ENCODE measurements around the gene QRICH1.

Gene QRICH1

DNA sequence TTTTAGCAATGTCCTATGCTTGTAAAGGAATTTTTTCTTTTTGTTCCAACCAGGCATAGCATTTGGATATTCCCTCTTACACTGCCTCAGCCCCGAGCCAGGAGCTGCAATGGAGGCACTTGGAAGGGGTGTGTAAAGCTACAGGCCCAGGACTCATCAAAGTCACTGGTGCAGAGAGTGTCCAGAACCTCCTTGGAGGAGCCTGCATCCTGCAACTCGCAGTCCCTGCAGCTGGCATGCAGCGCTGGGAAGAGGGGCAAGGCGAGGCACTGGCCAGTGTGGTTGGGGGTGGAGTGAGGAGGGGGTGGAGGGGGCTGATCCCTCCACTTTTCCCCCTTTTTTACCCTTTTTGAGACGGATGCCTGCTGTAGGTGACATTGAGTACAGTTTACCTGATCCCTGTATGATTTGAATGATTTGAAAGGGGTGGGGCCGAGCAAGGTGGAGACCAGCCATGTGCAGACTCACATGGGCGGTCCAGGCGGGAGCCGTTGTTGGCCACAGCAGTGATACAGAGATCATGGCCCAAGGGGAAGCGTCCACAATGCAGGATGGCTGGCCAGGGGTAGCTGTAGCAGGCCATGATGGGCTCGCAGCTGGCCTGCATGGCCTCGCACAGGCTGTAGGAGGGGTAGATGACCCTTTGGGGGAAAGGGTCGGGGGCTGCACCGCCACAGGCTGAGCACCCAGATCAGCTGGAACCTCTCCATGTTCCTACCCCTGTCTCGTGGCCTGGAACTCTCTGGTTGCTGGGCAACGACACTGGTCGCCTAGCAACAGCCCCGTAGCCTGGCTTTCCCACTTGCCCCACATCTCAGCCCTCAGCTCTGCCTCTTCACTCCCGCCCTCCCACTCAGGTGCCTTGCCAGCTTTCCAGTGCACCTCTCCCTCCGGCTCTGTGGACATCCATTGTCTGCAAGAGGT is 95.9 kb downstream of the QRICH1 start:
- no peak for DNase-seq (ENCODE audit: low read depth in 2 of 2)

- DNase-seq (ENCODE audit: low read depth in 2 of 2), result no peak
Measured at GRCh38 chr3:48997102-48997635, 96.7 kb downstream of the QRICH1 start.

- DNase-seq (ENCODE audit: low read depth in 2 of 2), result no peak
Measured at GRCh38 chr3:48996640-48997039, 97.2 kb downstream of the QRICH1 start.

DNA sequence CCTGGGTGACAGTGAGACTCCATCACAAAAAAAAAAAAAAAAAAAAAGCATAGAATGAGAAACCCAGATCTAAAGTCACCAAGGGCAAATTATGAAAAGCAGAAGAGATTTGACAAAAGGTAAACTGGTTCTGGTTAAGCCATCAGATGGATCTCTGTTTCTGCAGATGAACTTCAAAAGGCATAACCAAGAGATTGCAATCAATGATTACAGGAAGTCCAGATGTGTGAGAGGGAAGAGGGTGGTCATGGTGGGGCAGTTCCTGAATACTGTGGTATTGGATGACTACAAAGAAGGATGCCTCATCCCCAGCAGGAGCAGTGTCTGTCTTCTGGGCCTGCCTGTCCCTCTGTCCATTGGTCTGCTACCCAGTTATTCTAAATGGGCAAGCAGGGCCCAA is 100.0 kb downstream of the QRICH1 start:
- no peak for DNase-seq (ENCODE audit: low read depth in 2 of 2)

DNA sequence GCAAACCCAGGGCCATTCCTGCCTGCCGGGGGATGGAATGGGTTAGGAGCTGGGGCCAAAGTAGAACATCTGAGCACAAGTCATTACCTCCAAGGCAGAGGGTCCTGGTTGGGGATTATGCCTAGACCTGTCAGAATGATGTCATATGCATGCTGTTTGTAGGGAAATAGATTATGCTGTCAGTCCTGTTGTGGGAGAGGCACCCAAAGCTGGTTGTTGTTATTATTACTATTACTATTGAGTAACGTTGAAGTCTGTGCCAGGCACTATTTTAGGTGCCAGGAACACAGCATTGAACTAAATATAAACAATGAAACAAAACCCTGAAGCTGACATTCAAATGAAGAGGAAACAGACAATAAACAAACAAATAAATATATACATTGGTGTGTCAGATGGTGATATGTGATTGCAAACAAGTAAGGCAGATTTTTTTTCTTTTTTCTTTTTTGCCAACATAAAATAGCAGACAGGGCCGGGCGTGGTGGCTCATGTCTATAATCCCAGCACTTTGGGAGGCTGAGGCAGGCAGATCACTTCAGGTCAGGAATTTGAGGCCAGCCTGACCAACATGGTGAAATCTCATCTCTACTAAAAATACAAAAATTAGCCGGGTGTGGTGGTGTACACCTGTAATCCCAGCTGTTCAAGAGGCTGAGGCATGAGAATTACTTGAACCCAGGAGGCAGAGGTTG is 101.9 kb downstream of the QRICH1 start:
- DNase-seq (ENCODE audit: low read depth in 2 of 2), result no peak

- DNase-seq (ENCODE audit: low read depth in 2 of 2), result no peak
Measured at GRCh38 chr3:48990636-48991469, 103.0 kb downstream of the QRICH1 start.

DNA sequence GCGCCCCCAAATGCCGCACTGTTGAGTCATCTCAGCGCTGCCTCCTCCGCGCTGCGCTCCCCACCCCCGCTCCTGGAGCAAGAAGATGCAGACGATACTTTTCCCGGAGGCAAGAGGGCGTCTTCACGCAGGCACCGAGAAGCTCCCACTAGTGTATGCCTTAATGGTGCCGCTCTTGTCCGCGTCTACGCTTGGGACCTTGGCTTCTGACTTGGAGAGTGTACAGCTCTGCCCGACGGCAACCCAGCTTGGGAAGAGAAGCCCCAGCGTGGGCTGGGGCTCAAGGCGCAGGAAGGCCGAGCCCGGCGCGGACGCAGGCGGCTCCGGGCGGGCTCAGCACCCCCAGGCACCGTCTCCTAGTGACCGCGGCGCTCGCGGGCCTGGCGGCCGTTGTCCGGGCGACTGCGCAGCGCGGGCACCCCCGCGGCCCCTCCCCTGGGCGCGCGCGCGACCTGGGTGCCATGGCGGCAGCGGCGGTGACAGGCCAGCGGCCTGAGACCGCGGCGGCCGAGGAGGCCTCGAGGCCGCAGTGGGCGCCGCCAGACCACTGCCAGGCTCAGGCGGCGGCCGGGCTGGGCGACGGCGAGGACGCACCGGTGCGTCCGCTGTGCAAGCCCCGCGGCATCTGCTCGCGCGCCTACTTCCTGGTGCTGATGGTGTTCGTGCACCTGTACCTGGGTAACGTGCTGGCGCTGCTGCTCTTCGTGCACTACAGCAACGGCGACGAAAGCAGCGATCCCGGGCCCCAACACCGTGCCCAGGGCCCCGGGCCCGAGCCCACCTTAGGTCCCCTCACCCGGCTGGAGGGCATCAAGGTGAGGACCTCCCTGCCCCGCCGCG is 103.9 kb downstream of the QRICH1 start, which contains the start of gene P4HTM:
Gene P4HTM, plus strand, starts transcription at position 446 of the 840 bp plus-strand sequence. Its CDS starts 16 bp downstream, at position 462.
- DNase-seq (ENCODE audit: low read depth in 2 of 2), result peak; percentile 68 to 79

DNA sequence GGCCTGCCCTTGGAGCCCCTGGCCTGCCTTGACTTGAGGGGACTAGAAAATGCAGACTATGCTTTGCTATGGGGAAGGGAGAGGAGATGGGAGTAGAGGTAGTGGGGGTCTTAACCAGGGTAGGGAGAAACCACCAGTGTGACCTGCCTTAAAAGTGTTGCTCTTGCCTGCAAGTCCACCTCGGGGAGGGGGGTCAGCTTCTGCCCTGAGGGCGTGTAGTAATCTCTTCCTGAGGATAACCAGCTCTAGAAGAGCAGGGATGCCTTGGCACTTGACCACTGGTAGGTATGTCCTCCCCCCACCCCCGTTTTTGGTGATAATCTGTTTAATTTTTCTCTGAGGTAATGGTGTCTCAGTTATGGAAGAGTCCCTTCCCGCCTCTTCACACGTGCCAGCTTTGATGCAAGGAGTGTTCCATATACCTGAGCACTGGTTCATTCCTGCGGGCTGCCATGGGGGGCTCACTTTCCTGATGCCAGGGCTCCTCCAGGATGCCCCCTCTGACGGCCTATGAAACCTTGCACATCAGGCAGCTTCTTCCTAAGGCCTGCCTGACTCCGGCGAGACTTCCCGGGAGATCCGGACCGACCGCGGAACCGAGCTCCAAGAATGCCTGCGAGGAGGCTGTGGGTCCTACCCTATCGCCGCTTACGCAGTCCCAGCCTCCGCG is 104.6 kb downstream of the QRICH1 start:
- DNase-seq (ENCODE audit: low read depth in 2 of 2), result no peak

DNA sequence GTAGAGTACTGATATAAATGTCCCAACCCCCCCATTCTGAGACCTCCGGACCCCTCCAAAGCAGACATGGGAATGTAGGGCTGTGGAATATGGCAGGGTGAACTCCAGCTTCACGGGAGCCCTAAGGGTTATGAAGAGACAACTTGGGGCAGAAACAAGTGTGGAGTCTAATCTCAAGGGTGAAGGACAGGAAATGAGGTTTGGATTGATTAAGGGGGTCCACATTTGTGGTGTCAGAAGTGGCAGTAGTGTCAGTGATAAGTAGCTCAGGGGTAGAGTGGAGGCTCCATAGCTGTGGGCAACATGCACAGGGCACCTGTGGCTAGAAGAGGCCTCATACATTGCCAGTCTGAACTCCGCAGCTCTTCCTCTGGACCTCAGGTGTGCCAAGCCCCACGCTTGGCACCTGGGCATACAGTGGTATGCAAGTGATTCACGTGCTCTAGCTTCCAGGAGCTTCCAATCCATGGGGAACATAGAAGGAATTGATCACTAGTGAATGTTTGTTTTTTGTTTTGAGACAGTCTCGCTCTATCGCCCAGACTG is 108.0 kb downstream of the QRICH1 start:
- no peak for DNase-seq (ENCODE audit: low read depth in 2 of 2)

DNA sequence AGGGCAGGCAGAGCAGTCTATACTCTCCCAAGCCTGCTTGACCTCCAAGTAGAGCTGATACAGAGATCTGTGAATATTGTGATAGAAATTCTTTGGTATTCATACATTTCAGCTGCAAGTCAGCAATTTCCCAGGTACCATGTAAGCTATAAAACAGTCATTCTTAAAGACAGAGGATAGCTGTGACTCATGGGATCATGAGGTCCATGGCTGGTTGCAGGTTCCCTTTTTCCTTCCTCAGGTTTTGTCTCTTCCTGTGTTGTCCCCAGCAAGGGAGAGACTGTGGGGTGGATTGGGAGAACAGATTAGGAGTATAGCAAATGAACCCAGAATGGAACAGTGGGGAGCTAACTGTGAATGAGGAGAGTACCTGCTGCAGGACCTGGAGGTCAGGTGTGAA is 109.2 kb downstream of the QRICH1 start:
- DNase-seq (ENCODE audit: low read depth in 2 of 2), result no peak

GRCh38 chr3:48983096-48983495 is 110.8 kb downstream of the QRICH1 start:
- no peak for DNase-seq (ENCODE audit: low read depth in 2 of 2)

DNA sequence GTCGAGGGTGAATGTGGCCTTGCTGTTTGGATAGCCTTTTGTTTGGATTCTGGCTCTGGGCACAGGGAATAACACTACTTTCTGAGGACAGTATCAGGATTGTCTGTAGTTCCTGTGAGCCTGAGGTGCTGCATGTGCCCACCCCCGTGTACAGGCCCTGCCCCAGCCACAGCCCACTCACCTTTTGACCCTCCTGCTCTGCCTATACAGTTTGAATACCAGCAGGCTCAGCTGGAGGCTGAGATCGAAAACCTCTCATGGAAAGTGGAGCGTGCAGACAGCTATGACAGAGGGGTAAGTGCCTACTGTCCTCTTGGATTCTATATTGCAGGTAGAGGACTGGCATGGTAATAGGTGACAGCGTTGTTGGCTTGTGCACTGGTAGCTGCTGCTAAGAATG is 111.2 kb downstream of the QRICH1 start:
- no peak for DNase-seq (ENCODE audit: low read depth in 2 of 2)

GRCh38 chr3:48982016-48982415 is 111.9 kb downstream of the QRICH1 start:
- no peak for DNase-seq (ENCODE audit: low read depth in 2 of 2)

DNA sequence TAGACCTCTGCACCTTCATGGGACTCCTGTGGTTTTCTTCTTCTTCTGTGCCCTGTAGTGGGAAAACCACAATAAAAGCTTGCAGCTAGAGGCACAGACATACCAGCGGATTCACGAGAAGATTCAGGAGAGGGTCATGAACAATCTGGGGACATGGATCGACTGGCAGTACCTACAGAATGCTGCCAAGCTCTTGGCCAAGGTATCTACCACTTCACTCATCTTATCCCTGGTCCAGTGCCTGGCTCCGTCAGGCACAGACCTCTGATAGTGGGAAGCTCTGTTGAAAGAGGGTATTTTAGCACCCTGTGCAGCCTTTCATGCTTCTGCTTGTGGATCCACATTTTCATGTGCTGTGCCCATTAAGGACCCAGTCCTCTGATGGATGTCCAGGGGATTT is 113.6 kb downstream of the QRICH1 start:
- DNase-seq (ENCODE audit: low read depth in 2 of 2), result no peak

Measured in stimulated activated CD4-positive, alpha-beta T cell treated with anti-CD3 and anti-CD28 coated beads, Interleukin-12 subunit alpha, Interleukin-12 subunit beta, amount 100 ng/mL, for 24 hours (primary cell).